ENCODE results near the gene GPC4. TPM values are rescaled to one million over a fixed set of nuclear protein-coding genes. Genes with fewer than 3 reads are reported as not detected.

Gene GPC4
- total and polyA plus RNA-seq, 9 of the 15 experiments (the other 6 are each of a cell fraction or from before 2014, with no cell fraction given), result 0.11 TPM; not detected in 8

DNA sequence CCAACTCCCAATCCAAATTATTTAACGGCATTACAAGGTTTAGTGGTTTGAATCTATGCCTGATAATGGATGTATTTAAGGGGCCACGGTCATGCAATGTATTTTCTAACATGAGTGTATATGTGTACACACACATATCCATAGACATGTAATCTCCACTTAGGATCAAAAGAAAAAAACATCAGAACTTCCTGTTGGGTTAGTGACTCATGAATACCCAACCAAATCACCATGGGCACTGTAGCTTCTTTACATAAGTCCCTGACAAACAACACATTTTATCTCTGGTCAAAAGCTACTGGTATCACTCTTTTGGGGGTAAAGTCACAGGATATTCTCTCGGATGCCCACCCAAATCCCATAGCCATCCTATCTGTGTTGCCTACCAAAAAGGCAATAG is 160.6 kb downstream of the GPC4 start (continued):
- TF ChIP-seq IRF1 (CRISPR knock-in tag; IDR thresholded peaks at IDR 0.05; ENCODE audit: borderline replicate concordance) (no peak), KAT8 (IDR thresholded peaks at IDR 0.05; ENCODE audit: low read depth) (no peak)

DNA sequence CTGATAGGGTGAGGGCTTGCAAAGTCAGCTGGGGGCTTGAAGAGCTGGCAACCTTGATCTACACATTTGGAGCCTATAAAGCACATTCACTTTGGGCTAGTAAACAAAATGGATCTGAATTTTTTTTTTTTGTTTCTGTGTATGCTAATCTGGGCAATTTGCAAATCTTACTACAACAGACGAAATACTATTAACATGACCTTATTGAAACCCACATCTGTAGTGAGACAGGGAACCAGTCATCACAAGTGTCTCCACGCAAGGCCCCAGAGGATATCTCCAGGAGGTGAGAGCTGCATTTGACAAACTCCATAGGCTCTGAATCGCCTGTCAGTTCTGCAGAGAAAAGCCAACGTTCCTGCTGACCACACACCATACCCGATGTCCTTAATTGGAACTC is 164.1 kb downstream of the GPC4 start:
- WGBS (ENCODE audit: insufficient coverage, low coverage, missing lambda C conversion rate), result 0% methylated on average over 2 of the region's 5 CpGs

More for the DNA sequence above, 164.1 kb downstream of the GPC4 start:
- CTCF ChIA-PET (ENCODE audit: low intra/inter-chr PET ratio), result no interaction called here
- Histone ChIP-seq H3K4me3 (no peak overlapping the region), H3K27me3 (ENCODE audit: control insufficient read depth in 2 of 2, insufficient read depth in 2 of 2, low read length in 2 of 2) (no peaks in the 10 kb centered on the region), H3K9me1 (ENCODE audit: control insufficient read depth, insufficient read depth, low read length) (no peaks in the 10 kb centered on the region), H3K9me3 (replicated peaks; ENCODE audit: control insufficient read depth, insufficient read depth, low read depth, low read length) (no peaks in the 10 kb centered on the region), H3K4me1 (replicated peaks in 1 of 2; ENCODE audit: control insufficient read depth in 2 of 2, insufficient read depth in 2 of 2, low read length in 2 of 2) (no peaks in the 10 kb centered on the region), H3K79me2 (ENCODE audit: control insufficient read depth, insufficient read depth, low read length) (no peaks in the 10 kb centered on the region), H3K36me3 (ENCODE audit: control insufficient read depth, insufficient read depth, low read length) (no peaks in the 10 kb centered on the region), H4K20me1 (replicated peaks; ENCODE audit: control insufficient read depth, insufficient read depth, low read length) (no peaks in the 10 kb centered on the region), H3K27ac (ENCODE audit: extremely low read depth, low read depth, low read length) (no peak overlapping the region), H2AFZ (ENCODE audit: low read depth, low read length) (no peak overlapping the region), H3K9ac (ENCODE audit: insufficient read depth in 1 of 2, low read depth in 2 of 2, low read length in 2 of 2) (no peak overlapping the region), H3K4me2 (ENCODE audit: insufficient read depth, low read length) (no peak overlapping the region)
- DNase-seq (ENCODE audit: extremely low read depth in 1 of 4, low spot score in 3 of 4) (no peak), ATAC-seq (no peak), FAIRE-seq (no peak)
- TF ChIP-seq PHF20 (IDR thresholded peaks at IDR 0.05; ENCODE audit: partially characterized antibody), result no peak
- no peak for TF ChIP-seq ZNF780A (CRISPR knock-in tag; IDR thresholded peaks at IDR 0.05)
- no peak for TF ChIP-seq CEBPB (tag; IDR thresholded peaks at IDR 0.05)
- TF ChIP-seq MED1 (CRISPR knock-in tag; IDR thresholded peaks at IDR 0.05; ENCODE audit: borderline replicate concordance), result no peak
- TF ChIP-seq, protein P1, sequence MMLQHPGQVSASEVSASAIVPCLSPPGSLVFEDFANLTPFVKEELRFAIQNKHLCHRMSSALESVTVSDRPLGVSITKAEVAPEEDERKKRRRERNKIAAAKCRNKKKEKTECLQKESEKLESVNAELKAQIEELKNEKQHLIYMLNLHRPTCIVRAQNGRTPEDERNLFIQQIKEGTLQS (IDR thresholded peaks at IDR 0.05), result no peak
- TF ChIP-seq, protein P1 (CRISPR knock-in tag; conservative IDR thresholded peaks at IDR 0.05), result no peak
- TF ChIP-seq GATAD2B (IDR thresholded peaks at IDR 0.05; ENCODE audit: borderline replicate concordance), result no peak
- TF ChIP-seq MCM3 (IDR thresholded peaks at IDR 0.05), result no peak
- TF ChIP-seq, protein P2, sequence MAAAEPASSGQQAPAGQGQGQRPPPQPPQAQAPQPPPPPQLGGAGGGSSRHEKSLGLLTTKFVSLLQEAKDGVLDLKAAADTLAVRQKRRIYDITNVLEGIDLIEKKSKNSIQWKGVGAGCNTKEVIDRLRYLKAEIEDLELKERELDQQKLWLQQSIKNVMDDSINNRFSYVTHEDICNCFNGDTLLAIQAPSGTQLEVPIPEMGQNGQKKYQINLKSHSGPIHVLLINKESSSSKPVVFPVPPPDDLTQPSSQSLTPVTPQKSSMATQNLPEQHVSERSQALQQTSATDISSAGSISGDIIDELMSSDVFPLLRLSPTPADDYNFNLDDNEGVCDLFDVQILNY (CRISPR knock-in tag; IDR thresholded peaks at IDR 0.05), result no peak
- TF ChIP-seq NR3C1 (CRISPR knock-in tag; IDR thresholded peaks at IDR 0.05), result no peak
- intact Hi-C loops (cut with micrococcal nuclease), result no loop called here
- in situ Hi-C loops (cut with MboI), result no loop called here
- POLR2A ChIA-PET, result no interaction called here
- no TSS peak for BruUV-seq (replicated peaks)

Measured in K562 (cell line).